GM23338 (cell line): ENCODE results near the gene TAS2R19.

Experiments used
- CREB1 ChIP-seq: fragments of 250-450 bp; sonication (Bioruptor Pico); IDR thresholded peaks from 2 replicates; pipeline ENCODE4 v1.5.0; 2020; ENCODE audit warnings: low read depth, mild to moderate bottlenecking, moderate library complexity
- CTCF ChIP-seq, 2 experiments: fragments of 200-600 bp in 1 of 2; sonication (generic) in 1 of 2; conservative IDR thresholded peaks; 2 replicates each; pipeline versions ENCODE4 v1.5.1 to v1.6.1; 2016 to 2017; ENCODE audit warnings: antibody characterized with exemption in 2 of 2, low read depth in 2 of 2, mild to moderate bottlenecking in 2 of 2, moderate library complexity in 1 of 2
- EZH2 ChIP-seq: fragments of 200-600 bp; sonication (generic); IDR thresholded peaks from one replicate; pipeline ENCODE4 v1.8.0; 2017; ENCODE audit warnings: antibody characterized with exemption, mild to moderate bottlenecking, low read depth; ENCODE audit not compliant: unreplicated experiment
- EZH2phosphoT487 ChIP-seq: fragments of 200-600 bp; sonication (generic); IDR thresholded peaks from one replicate; pipeline ENCODE4 v1.8.1; 2018; ENCODE audit warnings: antibody characterized with exemption; ENCODE audit not compliant: unreplicated experiment
- JUNB ChIP-seq: IDR thresholded peaks from one replicate; pipeline ENCODE4 v1.6.1; 2016; ENCODE audit warnings: antibody characterized with exemption; ENCODE audit not compliant: unreplicated experiment
- NANOG ChIP-seq: IDR thresholded peaks from 2 replicates; pipeline ENCODE4 v1.6.1; 2016; ENCODE audit warnings: antibody characterized with exemption, borderline replicate concordance
- POLR2AphosphoS5 ChIP-seq: IDR thresholded peaks from 2 replicates; pipeline ENCODE4 v1.6.1; 2016; ENCODE audit warnings: antibody characterized with exemption, low read depth
- REST ChIP-seq: IDR thresholded peaks from one replicate; pipeline ENCODE4 v1.6.1; 2018; ENCODE audit warnings: antibody characterized with exemption; ENCODE audit not compliant: unreplicated experiment
- ZNF114 ChIP-seq: fragments of 250-450 bp; sonication (Bioruptor Pico); IDR thresholded peaks from 2 replicates; pipeline ENCODE4 v1.5.0; 2020; ENCODE audit warnings: mild to moderate bottlenecking, moderate library complexity
- ZNF331 ChIP-seq: fragments of 250-450 bp; sonication (Bioruptor Pico); IDR thresholded peaks from 2 replicates; pipeline ENCODE4 v1.5.0; 2020; ENCODE audit warnings: low read depth, mild to moderate bottlenecking, moderate library complexity
- ZNF462 ChIP-seq: fragments of 250-450 bp; sonication (Bioruptor Pico); IDR thresholded peaks from 2 replicates; pipeline ENCODE4 v1.5.0; 2020; ENCODE audit warnings: mild to moderate bottlenecking, moderate library complexity

GRCh38 chr12:11069854-11070365 is 47.5 kb upstream of the TAS2R19 start:
- TF ChIP-seq CTCF (conservative IDR thresholded peaks at IDR 0.05; ENCODE audit: low read depth in 2 of 2), result no peak
- no peak for TF ChIP-seq POLR2AphosphoS5
- TF ChIP-seq ZNF331 (CRISPR knock-in tag), result no peak
- TF ChIP-seq REST, result no peak
- no peak for TF ChIP-seq EZH2
- TF ChIP-seq CREB1 (CRISPR knock-in tag), result no peak
- TF ChIP-seq EZH2phosphoT487, result no peak
- no peak for TF ChIP-seq JUNB
- no peak for TF ChIP-seq ZNF114
- no peak for TF ChIP-seq NANOG
- no peak for TF ChIP-seq ZNF462 (CRISPR knock-in tag)
